Measurements from ENCODE around the gene SOCS1. TPM values are rescaled to one million over a fixed set of nuclear protein-coding genes. Genes with fewer than 3 reads are reported as not detected.

Gene SOCS1
- total RNA-seq, 2 experiments from 2014 or later: 71.3 to 71.4 TPM

DNA sequence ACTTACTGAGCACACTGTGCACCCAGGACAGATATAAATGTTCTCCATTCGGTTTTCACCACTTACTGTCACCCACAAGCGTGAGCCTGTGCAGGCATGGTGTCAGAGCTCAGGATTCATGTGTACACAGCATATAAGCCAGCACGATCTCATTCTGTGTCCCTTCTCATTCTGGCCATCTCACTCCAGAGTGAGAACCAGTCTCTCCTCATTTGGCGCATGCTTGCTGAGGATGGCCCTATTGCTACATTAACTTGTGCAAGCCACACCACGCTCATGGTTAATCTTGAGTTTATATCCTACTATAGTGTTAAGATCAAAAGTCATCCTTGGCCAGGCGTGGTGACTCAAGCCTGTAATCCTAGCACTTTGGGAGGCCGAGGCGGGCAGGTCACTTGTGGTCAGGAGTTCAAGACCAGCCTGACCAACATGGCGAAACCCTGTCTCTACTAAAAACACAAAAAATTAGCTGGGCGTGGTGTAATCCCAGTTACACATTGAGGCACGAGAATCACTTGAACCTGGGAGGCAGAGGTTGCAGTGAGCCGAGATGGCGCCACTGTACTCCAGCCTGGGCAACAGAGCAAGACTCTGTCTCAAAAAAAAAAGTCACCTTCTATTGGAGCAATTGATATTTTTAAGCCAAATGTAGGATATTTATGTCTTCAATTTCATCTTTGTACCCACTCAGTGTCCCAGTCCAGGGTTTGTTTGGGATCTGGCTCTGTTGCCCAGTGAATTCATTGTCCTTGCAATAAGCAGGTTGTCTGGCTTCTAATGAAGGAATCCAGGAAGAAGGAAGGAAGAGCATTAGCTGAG lies 20.9 kb downstream of the SOCS1 start:
- TF ChIP-seq, protein P1, sequence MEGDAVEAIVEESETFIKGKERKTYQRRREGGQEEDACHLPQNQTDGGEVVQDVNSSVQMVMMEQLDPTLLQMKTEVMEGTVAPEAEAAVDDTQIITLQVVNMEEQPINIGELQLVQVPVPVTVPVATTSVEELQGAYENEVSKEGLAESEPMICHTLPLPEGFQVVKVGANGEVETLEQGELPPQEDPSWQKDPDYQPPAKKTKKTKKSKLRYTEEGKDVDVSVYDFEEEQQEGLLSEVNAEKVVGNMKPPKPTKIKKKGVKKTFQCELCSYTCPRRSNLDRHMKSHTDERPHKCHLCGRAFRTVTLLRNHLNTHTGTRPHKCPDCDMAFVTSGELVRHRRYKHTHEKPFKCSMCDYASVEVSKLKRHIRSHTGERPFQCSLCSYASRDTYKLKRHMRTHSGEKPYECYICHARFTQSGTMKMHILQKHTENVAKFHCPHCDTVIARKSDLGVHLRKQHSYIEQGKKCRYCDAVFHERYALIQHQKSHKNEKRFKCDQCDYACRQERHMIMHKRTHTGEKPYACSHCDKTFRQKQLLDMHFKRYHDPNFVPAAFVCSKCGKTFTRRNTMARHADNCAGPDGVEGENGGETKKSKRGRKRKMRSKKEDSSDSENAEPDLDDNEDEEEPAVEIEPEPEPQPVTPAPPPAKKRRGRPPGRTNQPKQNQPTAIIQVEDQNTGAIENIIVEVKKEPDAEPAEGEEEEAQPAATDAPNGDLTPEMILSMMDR (IDR thresholded peaks at IDR 0.05): no peak
- Mint-ChIP-seq H3K9me3 (no peaks in the 10 kb centered on the region), H3K4me1 (ENCODE audit: low read depth) (peaks cover 47% of the 10 kb centered on the region), H3K27me3 (no peaks in the 10 kb centered on the region), H3K4me3 (no peak overlapping the region), H3K27ac (peak overlapping the region; percentile 95), H3K36me3 (ENCODE audit: low read depth) (no peaks in the 10 kb centered on the region)
- H3K4me3 ChIP-seq (ENCODE audit: low read length): no peak overlapping the region
- CTCF ChIA-PET: interaction anchor here (0.6 to 2.4 kb wide), 4 partner anchors 17 to 63 kb away, joined by 3 to 16 read pairs (median 4); partner anchors contain the start of gene SOCS1
- no peaks in the 10 kb centered on the region for H3K36me3 ChIP-seq (ENCODE audit: insufficient read depth, low read length)
- DNase-seq: peak in 1 of 14 experiments; percentile 41
- no peak for ATAC-seq (ENCODE audit: poor library complexity)
- H3K27me3 ChIP-seq (ENCODE audit: control insufficient read depth in 1 of 2, insufficient read depth in 2 of 2, low read length in 2 of 2): no peaks in the 10 kb centered on the region
- POLR2A ChIA-PET: interaction anchor here (3.3 to 3.4 kb wide), 2 partner anchors 10 to 20 kb away, joined by 23 to 64 read pairs; partner anchors contain the start of gene SOCS1
- H3K27ac ChIP-seq (ENCODE audit: low read depth in 1 of 2, low read length in 2 of 2): no peak overlapping the region
- H3K9me3 ChIP-seq (ENCODE audit: control insufficient read depth in 1 of 2, insufficient read depth in 1 of 2, low read length in 2 of 2): no peaks in the 10 kb centered on the region
- intact Hi-C loops (cut with DNase I, micrococcal nuclease): no loop called here
- peaks cover 53% of the 10 kb centered on the region for H3K4me1 ChIP-seq (ENCODE audit: insufficient read depth, low read length)

DNA sequence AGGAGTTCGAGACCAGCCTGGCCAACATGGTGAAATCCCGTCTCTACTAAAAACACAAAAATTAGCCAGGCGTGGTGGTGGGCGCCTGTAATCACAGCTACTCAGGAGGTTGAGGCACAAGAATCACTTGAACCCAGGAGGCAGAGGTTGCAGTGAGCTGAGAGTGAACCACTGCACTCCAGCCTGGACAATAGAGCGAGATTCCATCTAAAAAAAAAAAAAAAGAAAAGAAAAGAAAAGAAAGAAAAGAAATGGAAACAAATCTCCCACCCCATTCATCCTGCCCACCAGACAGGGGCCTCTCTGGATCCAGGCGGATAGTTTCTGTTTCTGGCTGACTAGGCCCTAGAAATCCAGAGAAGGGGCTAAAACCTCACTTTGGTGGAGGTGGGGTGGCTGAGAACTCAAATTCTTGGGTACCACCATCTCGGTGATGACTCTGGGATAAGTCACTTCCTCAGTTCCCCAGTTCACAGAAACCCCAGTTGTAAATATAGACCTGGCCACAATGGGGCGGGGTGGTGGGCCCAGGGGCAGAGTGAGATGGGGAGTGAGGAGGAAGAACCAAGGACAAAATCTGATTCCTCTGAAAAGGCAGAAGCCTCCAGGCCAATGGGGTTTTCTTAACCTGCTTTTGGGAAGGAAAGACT lies 22.2 kb downstream of the SOCS1 start:
- ATAC-seq (ENCODE audit: poor library complexity): no peak
- Histone ChIP-seq H3K4me1 (ENCODE audit: insufficient read depth, low read length) (peaks cover 57% of the 10 kb centered on the region), H3K36me3 (ENCODE audit: insufficient read depth, low read length) (no peaks in the 10 kb centered on the region), H3K27me3 (ENCODE audit: control insufficient read depth in 1 of 2, insufficient read depth in 2 of 2, low read length in 2 of 2) (no peaks in the 10 kb centered on the region), H3K9me3 (ENCODE audit: control insufficient read depth in 1 of 2, insufficient read depth in 1 of 2, low read length in 2 of 2) (no peaks in the 10 kb centered on the region), H3K27ac (ENCODE audit: low read depth in 1 of 2, low read length in 2 of 2) (peak overlapping the region; percentile 86 to 87), H3K4me3 (ENCODE audit: low read length) (peak overlapping the region; percentile 35)
- peak in 10 of 14 experiments; percentile 31 to 77 (median 52) for DNase-seq
- TF ChIP-seq, protein P1 (IDR thresholded peaks at IDR 0.05): no peak
- Mint-ChIP-seq H3K9me3 (no peaks in the 10 kb centered on the region), H3K36me3 (ENCODE audit: low read depth) (no peaks in the 10 kb centered on the region), H3K4me3 (peak overlapping the region; percentile 11), H3K27ac (peak overlapping the region; percentile 95), H3K27me3 (no peaks in the 10 kb centered on the region), H3K4me1 (ENCODE audit: low read depth) (peaks cover 52% of the 10 kb centered on the region)
- CTCF ChIA-PET: interaction anchor here (1.8 to 2.4 kb wide), 2 partner anchors 18 to 21 kb away, joined by 4 to 16 read pairs; partner anchors contain the start of gene SOCS1
- POLR2A ChIA-PET: interaction anchor here (0.8 to 3.4 kb wide), 5 partner anchors 9 to 509 kb away, joined by 3 to 64 read pairs (median 10); partner anchors contain the start of genes SOCS1 and TXNDC11
- intact Hi-C loops (cut with DNase I, micrococcal nuclease): loop anchor here in 1 of 2 experiments (2.0 kb wide), 1 partner anchor 19 kb away; no protein-coding TSS in a partner anchor

Data from CD4-positive, alpha-beta T cell (primary cell).